ENCODE results near the gene ANGPTL2. TPM values are rescaled to one million over a fixed set of nuclear protein-coding genes. Genes with fewer than 3 reads are reported as not detected.

The ANGPTL2 gene
- polyA plus RNA-seq, 1 of the 3 experiments (the other 2 are of a cell fraction), result 12.3 TPM

DNA sequence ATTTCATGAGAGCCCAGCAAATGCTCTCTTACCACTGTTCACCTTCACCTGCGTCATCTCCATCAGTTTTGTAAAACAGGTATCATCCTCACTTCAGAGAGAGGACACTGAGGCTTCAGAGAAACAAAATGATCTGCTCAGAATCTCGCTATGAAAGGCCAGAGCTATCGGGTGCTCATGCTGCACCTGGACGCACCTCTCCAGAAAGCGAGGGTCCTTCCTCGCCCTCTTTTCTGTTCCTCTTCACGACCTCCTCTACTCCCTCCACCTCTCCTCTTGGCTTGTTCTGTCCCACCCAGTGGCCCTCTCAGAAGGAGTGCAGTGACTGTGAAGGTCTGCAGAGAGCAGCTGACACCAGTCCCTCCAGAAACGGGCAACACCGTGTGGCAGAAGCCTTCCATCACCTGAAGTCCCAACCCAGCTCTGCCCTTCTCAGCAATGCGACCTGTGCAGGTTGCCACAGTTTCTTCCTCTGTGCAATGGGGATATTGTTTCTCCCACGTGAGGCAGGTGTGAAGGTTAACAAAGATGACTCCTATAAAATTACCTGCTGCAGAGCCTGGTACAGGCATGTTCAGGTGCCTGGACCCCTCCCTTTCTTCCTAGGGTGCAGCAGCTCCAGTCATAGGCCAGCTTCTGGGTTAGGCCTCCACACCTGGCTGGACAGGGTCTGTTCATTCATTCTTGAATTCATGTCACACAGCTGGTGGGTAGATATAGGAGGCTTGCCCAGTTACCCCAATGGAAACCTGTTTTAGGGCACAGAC is 45.3 kb upstream of the ANGPTL2 start (continued):
- TF ChIP-seq, protein P1, sequence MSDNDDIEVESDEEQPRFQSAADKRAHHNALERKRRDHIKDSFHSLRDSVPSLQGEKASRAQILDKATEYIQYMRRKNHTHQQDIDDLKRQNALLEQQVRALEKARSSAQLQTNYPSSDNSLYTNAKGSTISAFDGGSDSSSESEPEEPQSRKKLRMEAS (IDR thresholded peaks at IDR 0.05; ENCODE audit: low read depth), result no peak
- no peak for TF ChIP-seq TAF1 (IDR thresholded peaks at IDR 0.05; ENCODE audit: borderline replicate concordance, low read depth, low read length)
- TF ChIP-seq EZH2phosphoT487 (IDR thresholded peaks at IDR 0.05; ENCODE audit: borderline replicate concordance, low read depth), result no peak
- no peak for TF ChIP-seq TEAD4 (IDR thresholded peaks at IDR 0.05; ENCODE audit: borderline replicate concordance, insufficient read depth)

DNA sequence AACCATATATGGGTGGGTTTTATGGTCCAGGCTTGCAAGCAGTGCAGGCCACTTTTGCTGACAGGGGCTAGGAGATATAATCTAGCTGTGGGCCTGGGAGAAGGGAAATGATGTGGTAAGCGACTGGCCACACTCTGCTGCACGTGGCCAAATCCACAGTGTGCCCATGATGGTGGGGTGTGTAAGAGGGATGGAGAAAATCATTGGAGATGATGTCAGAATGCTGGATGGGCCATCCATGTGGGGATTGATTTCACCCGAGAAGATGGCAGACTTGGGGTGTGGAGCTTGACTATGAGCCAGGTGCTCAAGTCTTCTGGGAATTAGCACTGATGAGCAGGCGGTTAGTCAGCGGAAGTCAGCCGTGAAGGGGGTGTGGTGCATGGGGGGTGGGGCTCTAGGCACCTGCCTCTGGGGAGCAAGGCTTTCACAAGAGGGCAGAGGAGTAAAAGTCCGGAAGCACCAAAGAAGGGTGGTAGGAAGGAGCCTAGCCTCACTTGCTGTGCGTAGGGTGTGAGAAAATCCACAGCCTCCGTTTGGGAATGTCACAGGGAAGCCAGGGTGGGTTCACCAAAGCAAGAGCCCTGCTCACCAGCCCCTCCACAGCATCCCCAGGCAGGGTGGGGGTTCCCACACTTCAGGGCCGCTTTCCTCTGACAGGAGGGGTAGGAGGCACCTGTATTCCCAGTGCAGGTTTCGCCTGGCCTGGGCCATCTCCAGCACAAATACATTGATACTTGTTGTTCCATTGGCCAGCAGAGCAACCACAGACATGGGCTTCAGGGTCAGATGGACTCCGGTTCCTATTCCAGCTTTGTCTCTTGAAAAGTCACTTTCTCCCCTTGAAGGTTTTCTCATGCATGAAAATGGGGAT is 44.5 kb upstream of the ANGPTL2 start:
- ChIA-PET CTCF (interaction anchor here (0.7 to 3.2 kb wide), 2 partner anchors 8 to 227 kb away, joined by 3 to 12 read pairs; no protein-coding TSS in a partner anchor), POLR2A (no interaction called here)
- H3K27ac ChIP-seq (ENCODE audit: low read depth in 2 of 2, low read length in 1 of 2), result no peak overlapping the region
- H3F3A ChIP-seq (replicated peaks; ENCODE audit: insufficient read depth), result peaks cover 5% of the 10 kb centered on the region
- no peak overlapping the region for H3K9ac ChIP-seq
- no peak overlapping the region for H3K4me3 ChIP-seq (ENCODE audit: low read depth in 2 of 2, low read length in 1 of 2)
- H3K9me3 ChIP-seq, result no peaks in the 10 kb centered on the region
- TF ChIP-seq FOSL2 (IDR thresholded peaks at IDR 0.05; ENCODE audit: borderline replicate concordance, low read depth) (peak; percentile 21; the same call in 1 of the 2 replicates), MXI1 (IDR thresholded peaks at IDR 0.05; ENCODE audit: low read depth, low read length) (no peak)
- no peaks in the 10 kb centered on the region for H3K9me2 ChIP-seq
- no peaks in the 10 kb centered on the region for H4K20me1 ChIP-seq (ENCODE audit: insufficient read depth)
- H3K27me3 ChIP-seq (ENCODE audit: insufficient read depth), result no peaks in the 10 kb centered on the region
- peaks cover 20 to 31% of the 10 kb centered on the region in 2 experiments; a peak in 3 of 4 replicates for H3K4me1 ChIP-seq (ENCODE audit: control insufficient read depth in 1 of 2, insufficient read depth in 2 of 2, low read depth in 1 of 2, low read length in 1 of 2)
- WGBS (ENCODE audit: low lambda C conversion rate), result 80% methylated on average over 12 of the region's 12 CpGs
- H3K4me2 ChIP-seq, result no peak overlapping the region
- no peaks in the 10 kb centered on the region for H3K36me3 ChIP-seq (replicated peaks in 1 of 2; ENCODE audit: control insufficient read depth in 1 of 2, insufficient read depth in 2 of 2, low read length in 1 of 2)
- H3K79me2 ChIP-seq (ENCODE audit: insufficient read depth), result no peaks in the 10 kb centered on the region
- no peak overlapping the region for H2AFZ ChIP-seq (ENCODE audit: low read depth)
- DNase-seq, result no peak

DNA sequence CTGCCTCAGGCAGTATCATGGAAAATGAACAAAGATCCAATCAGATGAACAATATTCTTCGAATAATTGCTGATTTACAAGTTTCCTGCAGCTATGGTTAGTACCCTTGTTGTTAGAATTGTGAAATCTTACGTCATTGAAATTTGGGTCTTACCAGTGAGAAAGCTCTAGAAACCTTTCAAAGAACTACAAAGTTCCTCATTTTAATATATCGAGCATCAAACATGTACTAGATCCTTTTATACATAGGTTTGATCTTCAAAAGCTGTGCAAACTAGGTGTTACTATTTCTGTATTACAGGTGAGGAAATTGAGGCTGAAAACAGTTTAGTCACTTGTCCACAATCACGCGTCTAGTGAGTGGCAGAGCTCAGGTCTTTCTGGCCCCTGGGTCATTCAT is 43.7 kb upstream of the ANGPTL2 start:
- H3K4me1 ChIP-seq (ENCODE audit: control insufficient read depth in 1 of 2, insufficient read depth in 2 of 2, low read depth in 1 of 2, low read length in 1 of 2), result peaks cover 23 to 36% of the 10 kb centered on the region in 2 experiments; a peak in 3 of 4 replicates
- no peaks in the 10 kb centered on the region for H3K9me3 ChIP-seq
- no peaks in the 10 kb centered on the region for H3K79me2 ChIP-seq (ENCODE audit: insufficient read depth)
- H3K27ac ChIP-seq (ENCODE audit: low read depth in 2 of 2, low read length in 1 of 2), result no peak overlapping the region
- H4K20me1 ChIP-seq (ENCODE audit: insufficient read depth), result no peaks in the 10 kb centered on the region
- TF ChIP-seq POLR2AphosphoS5 (IDR thresholded peaks at IDR 0.05; ENCODE audit: low read depth, low read length), result no peak
- TF ChIP-seq, protein P2, sequence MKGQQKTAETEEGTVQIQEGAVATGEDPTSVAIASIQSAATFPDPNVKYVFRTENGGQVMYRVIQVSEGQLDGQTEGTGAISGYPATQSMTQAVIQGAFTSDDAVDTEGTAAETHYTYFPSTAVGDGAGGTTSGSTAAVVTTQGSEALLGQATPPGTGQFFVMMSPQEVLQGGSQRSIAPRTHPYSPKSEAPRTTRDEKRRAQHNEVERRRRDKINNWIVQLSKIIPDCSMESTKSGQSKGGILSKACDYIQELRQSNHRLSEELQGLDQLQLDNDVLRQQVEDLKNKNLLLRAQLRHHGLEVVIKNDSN (IDR thresholded peaks at IDR 0.05; ENCODE audit: borderline replicate concordance, low read depth), result no peak
- no peak for TF ChIP-seq JUND (IDR thresholded peaks at IDR 0.05)
- no peak for TF ChIP-seq FOXJ3 (CRISPR knock-in tag; IDR thresholded peaks at IDR 0.05)
- TF ChIP-seq GABPA (IDR thresholded peaks at IDR 0.05; ENCODE audit: low read depth), result no peak
- TF ChIP-seq EP300 (IDR thresholded peaks at IDR 0.05; ENCODE audit: borderline replicate concordance in 1 of 2, low read depth in 1 of 2, low read length in 1 of 2), result no peak
- no peak for TF ChIP-seq NRF1 (IDR thresholded peaks at IDR 0.05; ENCODE audit: low read depth, low read length)
- TF ChIP-seq, protein P3, sequence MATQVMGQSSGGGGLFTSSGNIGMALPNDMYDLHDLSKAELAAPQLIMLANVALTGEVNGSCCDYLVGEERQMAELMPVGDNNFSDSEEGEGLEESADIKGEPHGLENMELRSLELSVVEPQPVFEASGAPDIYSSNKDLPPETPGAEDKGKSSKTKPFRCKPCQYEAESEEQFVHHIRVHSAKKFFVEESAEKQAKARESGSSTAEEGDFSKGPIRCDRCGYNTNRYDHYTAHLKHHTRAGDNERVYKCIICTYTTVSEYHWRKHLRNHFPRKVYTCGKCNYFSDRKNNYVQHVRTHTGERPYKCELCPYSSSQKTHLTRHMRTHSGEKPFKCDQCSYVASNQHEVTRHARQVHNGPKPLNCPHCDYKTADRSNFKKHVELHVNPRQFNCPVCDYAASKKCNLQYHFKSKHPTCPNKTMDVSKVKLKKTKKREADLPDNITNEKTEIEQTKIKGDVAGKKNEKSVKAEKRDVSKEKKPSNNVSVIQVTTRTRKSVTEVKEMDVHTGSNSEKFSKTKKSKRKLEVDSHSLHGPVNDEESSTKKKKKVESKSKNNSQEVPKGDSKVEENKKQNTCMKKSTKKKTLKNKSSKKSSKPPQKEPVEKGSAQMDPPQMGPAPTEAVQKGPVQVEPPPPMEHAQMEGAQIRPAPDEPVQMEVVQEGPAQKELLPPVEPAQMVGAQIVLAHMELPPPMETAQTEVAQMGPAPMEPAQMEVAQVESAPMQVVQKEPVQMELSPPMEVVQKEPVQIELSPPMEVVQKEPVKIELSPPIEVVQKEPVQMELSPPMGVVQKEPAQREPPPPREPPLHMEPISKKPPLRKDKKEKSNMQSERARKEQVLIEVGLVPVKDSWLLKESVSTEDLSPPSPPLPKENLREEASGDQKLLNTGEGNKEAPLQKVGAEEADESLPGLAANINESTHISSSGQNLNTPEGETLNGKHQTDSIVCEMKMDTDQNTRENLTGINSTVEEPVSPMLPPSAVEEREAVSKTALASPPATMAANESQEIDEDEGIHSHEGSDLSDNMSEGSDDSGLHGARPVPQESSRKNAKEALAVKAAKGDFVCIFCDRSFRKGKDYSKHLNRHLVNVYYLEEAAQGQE (IDR thresholded peaks at IDR 0.05; ENCODE audit: low read depth, low read length), result no peak
- POLR2A ChIA-PET, result no interaction called here
- no peaks in the 10 kb centered on the region for H3K9me2 ChIP-seq
- H3K9ac ChIP-seq, result no peak overlapping the region
- no peaks in the 10 kb centered on the region for H3K27me3 ChIP-seq (ENCODE audit: insufficient read depth)
- WGBS (ENCODE audit: low lambda C conversion rate), result 81% methylated on average over 5 of the region's 5 CpGs
- H3K4me2 ChIP-seq, result no peak overlapping the region
- peaks cover 5% of the 10 kb centered on the region for H3F3A ChIP-seq (replicated peaks; ENCODE audit: insufficient read depth)
- H3K36me3 ChIP-seq (replicated peaks in 1 of 2; ENCODE audit: control insufficient read depth in 1 of 2, insufficient read depth in 2 of 2, low read length in 1 of 2), result no peaks in the 10 kb centered on the region
- no peak for DNase-seq
- H3K4me3 ChIP-seq (ENCODE audit: low read depth in 2 of 2, low read length in 1 of 2), result no peak overlapping the region
- CTCF ChIA-PET, result interaction anchor here (0.7 to 3.2 kb wide), 5 partner anchors 9 to 226 kb away, joined by 3 to 12 read pairs (median 3); no protein-coding TSS in a partner anchor
- no peak overlapping the region for H2AFZ ChIP-seq (ENCODE audit: low read depth)

All from SK-N-SH (cell line).